Uterus (tissue), 4 donors: ENCODE data around the gene THRAP3. TPM values are rescaled to one million over a fixed set of nuclear protein-coding genes. Genes with fewer than 3 reads are reported as not detected.
"Not testable (repeated sequence)": the region's sequence is repeated elsewhere in the genome, so short reads cannot be mapped to it uniquely, and the experiment has no call there.

Experiments used
- DNase-seq, 2 donors: peaks; one replicate each; pipeline ENCODE4 v3.0.0-alpha.2; 2019 to 2020
- H3K27ac ChIP-seq, 2 donors: fragments of 200-600 bp; sonication (generic); 1 replicate in 1 of 2; 2 replicates in 1 of 2; pipeline ENCODE4 v1.5.1; 2016 to 2018
- H3K27me3 ChIP-seq, 2 donors: fragments of 200-600 bp; sonication (generic); one replicate each; pipeline ENCODE4 v1.5.1; 2018 to 2019; ENCODE audit warnings: control low read depth in 1 of 2
- H3K36me3 ChIP-seq, 2 donors: fragments of 200-600 bp; sonication (generic); one replicate each; pipeline ENCODE4 v1.5.1; 2019; ENCODE audit warnings: control low read depth in 1 of 2
- H3K4me1 ChIP-seq, 2 donors: fragments of 200-600 bp; sonication (generic); one replicate each; pipeline ENCODE4 v1.5.1; 2018 to 2019; ENCODE audit warnings: control low read depth in 1 of 2
- H3K4me3 ChIP-seq, 2 donors: fragments of 200-600 bp; sonication (generic); 1 replicate in 1 of 2; 2 replicates in 1 of 2; pipeline ENCODE4 v1.5.1; 2018 to 2019; ENCODE audit warnings: mild to moderate bottlenecking in 1 of 2
- H3K9me3 ChIP-seq, 2 donors: fragments of 200-600 bp; sonication (generic); one replicate each; pipeline ENCODE4 v1.5.1; 2019; ENCODE audit warnings: control low read depth in 1 of 2
- POLR2A ChIP-seq, 2 donors: fragments of 450-650 bp; IDR thresholded peaks; one replicate each; pipeline ENCODE4 v1.6.1; 2016; ENCODE audit warnings: antibody characterized with exemption in 2 of 2, mild to moderate bottlenecking in 1 of 2, moderate library complexity in 1 of 2
- intact Hi-C: fragments of 100-400 bp; cut with DNase I; formaldehyde crosslinking; loops from one replicate; pipeline ENCODE4 v1.15.1; 2023; ENCODE audit warnings: low total_unique reads
- total RNA-seq, 4 donors: library from RNA; depleted of rRNA in 3 of 4; stranded (reverse); fragments of >200 nt in 3 of 4; gene quantifications; one replicate each; pipeline versions ENCODE4 v1.1.0 to v1.2.4, GENCODE V29; 2014 to 2023
- TF ChIP-seq, protein P1 (sequence below), 4 experiments: fragments of 200-600 bp in 2 of 4; fragments of 450-650 bp in 2 of 4; sonication (generic) in 2 of 4; IDR thresholded peaks; one replicate each; pipeline ENCODE4 v1.5.1; 2016 to 2019; ENCODE audit warnings: antibody characterized with exemption in 4 of 4, mild to moderate bottlenecking in 2 of 4, moderate library complexity in 1 of 4
- donor health status: DM: yes; HTN: yes; CAD: no.

The THRAP3 gene
- total RNA-seq, 4 donors from 2014 or later = 21.3 to 99.1 (median 67.5) TPM

DNA sequence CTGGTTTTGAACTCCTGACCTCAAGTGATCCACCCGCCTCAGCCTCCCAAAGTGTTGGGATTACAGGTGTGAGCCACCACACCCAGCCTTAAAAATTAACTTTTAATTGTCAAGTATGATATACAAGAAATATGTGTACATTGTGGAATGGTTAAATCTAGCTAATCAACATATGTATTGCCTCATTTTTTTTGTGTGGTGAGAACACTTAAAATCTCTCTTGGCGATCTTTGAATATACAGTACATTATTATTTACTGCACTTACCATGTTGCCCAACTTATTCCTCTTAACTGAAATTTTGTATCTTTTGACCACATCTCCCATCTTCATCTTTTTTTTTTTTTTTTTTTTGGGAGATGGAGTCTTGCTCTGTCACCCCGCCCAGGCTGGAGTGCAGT, 23.3 kb downstream of the THRAP3 start:
- peak overlapping the region in 1 of 2 donors; percentile 70 for H3K27ac ChIP-seq
- no peaks in the 10 kb centered on the region for H3K27me3 ChIP-seq
- DNase-seq = no peak
- TF ChIP-seq POLR2A (IDR thresholded peaks at IDR 0.05) = no peak
- TF ChIP-seq, protein P1, sequence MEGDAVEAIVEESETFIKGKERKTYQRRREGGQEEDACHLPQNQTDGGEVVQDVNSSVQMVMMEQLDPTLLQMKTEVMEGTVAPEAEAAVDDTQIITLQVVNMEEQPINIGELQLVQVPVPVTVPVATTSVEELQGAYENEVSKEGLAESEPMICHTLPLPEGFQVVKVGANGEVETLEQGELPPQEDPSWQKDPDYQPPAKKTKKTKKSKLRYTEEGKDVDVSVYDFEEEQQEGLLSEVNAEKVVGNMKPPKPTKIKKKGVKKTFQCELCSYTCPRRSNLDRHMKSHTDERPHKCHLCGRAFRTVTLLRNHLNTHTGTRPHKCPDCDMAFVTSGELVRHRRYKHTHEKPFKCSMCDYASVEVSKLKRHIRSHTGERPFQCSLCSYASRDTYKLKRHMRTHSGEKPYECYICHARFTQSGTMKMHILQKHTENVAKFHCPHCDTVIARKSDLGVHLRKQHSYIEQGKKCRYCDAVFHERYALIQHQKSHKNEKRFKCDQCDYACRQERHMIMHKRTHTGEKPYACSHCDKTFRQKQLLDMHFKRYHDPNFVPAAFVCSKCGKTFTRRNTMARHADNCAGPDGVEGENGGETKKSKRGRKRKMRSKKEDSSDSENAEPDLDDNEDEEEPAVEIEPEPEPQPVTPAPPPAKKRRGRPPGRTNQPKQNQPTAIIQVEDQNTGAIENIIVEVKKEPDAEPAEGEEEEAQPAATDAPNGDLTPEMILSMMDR (IDR thresholded peaks at IDR 0.05) = no peak
- no peaks in the 10 kb centered on the region for H3K36me3 ChIP-seq
- no peaks in the 10 kb centered on the region for H3K4me1 ChIP-seq
- intact Hi-C loops = no loop called here
- H3K9me3 ChIP-seq = no peaks in the 10 kb centered on the region
- no peak overlapping the region for H3K4me3 ChIP-seq

DNA sequence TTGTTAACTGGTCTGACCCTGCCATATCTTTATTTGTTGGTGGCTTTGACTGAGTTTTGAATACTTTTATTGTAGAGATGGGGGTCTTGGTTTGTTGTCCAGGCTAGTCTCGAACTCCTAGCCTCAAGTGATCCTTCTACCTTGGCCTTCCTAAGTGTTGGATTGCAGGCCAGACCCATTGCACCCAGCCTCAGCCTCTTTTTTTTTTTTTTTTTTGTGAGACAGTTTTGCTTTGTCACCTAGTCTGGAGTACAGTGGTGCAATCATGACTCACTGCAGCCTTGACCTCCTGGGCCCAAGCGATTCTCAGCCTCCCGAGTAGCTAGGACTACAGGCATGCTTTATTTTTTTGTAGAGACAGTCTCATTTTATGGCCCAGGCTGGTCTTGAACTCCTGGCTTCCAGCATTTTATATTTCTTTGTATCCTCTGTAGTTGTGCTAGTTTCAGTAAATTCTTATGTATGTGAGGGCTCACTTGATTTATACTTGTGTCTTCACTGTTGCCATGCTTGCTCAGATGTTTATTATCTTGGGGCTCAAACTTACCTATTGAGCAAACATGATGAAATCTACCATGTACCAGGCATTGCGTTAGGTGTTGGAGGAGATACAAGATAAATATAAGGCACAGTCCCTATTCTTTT, 24.1 kb downstream of the THRAP3 start:
- no peaks in the 10 kb centered on the region for H3K36me3 ChIP-seq
- peak overlapping the region; percentile 35 to 70 for H3K27ac ChIP-seq
- H3K9me3 ChIP-seq = no peaks in the 10 kb centered on the region
- no peaks in the 10 kb centered on the region for H3K4me1 ChIP-seq
- intact Hi-C loops = no loop called here
- H3K4me3 ChIP-seq = no peak overlapping the region
- DNase-seq = peak; percentile 66 to 83
- no peak for TF ChIP-seq POLR2A (IDR thresholded peaks at IDR 0.05)
- TF ChIP-seq, protein P1 (IDR thresholded peaks at IDR 0.05) = no peak
- no peaks in the 10 kb centered on the region for H3K27me3 ChIP-seq

DNA sequence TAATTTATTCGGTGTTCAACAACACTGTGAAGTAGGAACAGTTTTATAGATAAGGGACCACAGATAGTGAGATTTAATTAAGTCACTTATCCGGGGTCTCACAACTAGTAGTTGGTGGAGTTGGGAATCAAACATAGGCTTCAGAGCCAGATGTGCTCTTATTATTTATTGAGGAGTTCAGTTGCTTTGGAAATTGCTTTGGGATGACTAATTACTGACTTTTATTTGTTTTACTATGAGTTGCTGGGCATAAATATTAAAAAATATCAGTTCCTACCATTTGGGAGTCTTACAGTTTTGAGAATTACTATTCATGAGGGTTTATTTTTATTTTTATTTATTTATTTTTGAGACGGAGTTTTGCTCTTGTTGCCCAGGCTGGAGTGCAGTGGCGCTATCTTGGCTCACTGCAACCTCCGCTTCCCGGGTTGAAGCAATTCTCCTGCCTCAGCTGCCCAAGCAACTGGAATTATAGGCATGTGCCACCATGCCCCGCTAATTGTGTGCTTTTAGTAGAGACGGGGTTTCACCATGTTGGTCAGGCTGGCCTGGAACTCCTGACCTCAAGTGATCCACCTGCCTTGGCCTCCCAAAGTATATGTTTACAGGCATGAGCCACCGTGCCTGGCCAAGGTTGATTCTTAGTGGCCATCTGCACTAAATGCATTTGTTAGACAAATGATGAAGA, 27.7 kb downstream of the THRAP3 start:
- no peak for DNase-seq
- H3K36me3 ChIP-seq = no peaks in the 10 kb centered on the region
- peak overlapping the region in 1 of 2 donors; percentile 38 for H3K27ac ChIP-seq
- intact Hi-C loops = no loop called here
- H3K27me3 ChIP-seq = no peaks in the 10 kb centered on the region
- no peaks in the 10 kb centered on the region for H3K9me3 ChIP-seq
- no peak for TF ChIP-seq POLR2A (IDR thresholded peaks at IDR 0.05)
- TF ChIP-seq, protein P1 (IDR thresholded peaks at IDR 0.05) = no peak
- H3K4me3 ChIP-seq = no peak overlapping the region
- peaks cover 4 to 5% of the 10 kb centered on the region in 2 donors for H3K4me1 ChIP-seq

DNA sequence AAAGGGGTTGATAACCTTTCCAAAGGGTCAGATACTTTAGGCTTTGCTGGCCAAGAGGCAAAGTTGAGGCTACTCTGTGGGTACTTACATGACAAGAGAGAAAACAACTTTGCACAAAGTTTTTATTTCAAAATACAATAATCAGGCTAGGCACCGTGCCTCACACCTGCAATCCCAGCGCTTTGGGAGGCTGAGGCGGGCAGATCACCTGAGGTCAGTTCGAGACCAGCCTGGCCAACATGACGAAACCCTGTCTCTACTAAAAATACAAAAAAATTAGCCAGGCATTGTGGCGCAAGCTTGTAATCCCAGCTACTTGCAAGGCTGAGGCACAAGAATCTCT, 28.2 kb downstream of the THRAP3 start:
- H3K4me1 ChIP-seq, H3K27me3 ChIP-seq, H3K36me3 ChIP-seq, DNase-seq, H3K4me3 ChIP-seq, intact Hi-C loops, H3K9me3 ChIP-seq: not testable (repeated sequence)
- peak overlapping the region in 1 of 2 donors; percentile 31 for H3K27ac ChIP-seq

DNA sequence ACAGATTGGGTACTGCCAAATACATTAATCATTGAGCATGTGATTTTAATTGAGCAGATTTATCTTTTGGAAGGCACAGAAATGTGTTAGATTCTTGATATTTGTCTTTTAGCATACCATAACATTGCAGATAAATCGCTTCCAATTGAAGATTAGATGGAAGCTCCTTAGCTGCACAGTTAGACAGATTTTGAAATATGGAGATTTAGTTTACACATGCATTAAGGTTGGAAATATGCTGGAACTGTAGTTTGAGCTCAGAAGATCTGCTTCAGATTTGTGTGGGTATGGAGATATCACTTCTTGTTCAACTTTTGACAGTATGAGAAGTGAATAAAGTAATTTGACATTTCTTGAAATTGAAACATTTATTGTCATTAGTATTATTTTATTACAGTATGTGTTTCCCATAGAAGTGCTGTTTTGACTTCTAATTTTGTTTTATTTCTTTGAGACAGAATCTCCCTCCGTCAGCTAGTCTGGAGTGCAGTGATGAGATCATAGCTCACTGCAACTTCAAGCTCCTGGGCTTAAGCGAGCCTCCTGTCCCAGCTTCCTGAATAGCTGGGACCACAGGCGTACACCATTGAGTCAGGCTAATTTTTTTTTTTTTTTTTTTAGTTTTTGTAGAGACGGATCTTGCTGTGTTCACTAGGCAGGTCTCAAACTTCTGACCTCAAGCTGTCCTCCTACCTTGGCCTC, 29.1 kb downstream of the THRAP3 start:
- peak overlapping the region in 1 of 2 donors; percentile 15 for H3K27ac ChIP-seq
- no peaks in the 10 kb centered on the region for H3K27me3 ChIP-seq
- peak in 1 of 2 donors; percentile 49 for DNase-seq
- TF ChIP-seq POLR2A (IDR thresholded peaks at IDR 0.05) = no peak
- TF ChIP-seq, protein P1 (IDR thresholded peaks at IDR 0.05) = no peak
- H3K4me3 ChIP-seq = no peak overlapping the region
- intact Hi-C loops = no loop called here
- no peaks in the 10 kb centered on the region for H3K9me3 ChIP-seq
- H3K4me1 ChIP-seq = peaks cover 4 to 7% of the 10 kb centered on the region in 2 donors
- H3K36me3 ChIP-seq = no peaks in the 10 kb centered on the region
